ENCODE results near the gene CMTM8.
A peak's percentile ranks its signal among the peaks of the same experiment; 100 is the strongest.

The CMTM8 gene

DNA sequence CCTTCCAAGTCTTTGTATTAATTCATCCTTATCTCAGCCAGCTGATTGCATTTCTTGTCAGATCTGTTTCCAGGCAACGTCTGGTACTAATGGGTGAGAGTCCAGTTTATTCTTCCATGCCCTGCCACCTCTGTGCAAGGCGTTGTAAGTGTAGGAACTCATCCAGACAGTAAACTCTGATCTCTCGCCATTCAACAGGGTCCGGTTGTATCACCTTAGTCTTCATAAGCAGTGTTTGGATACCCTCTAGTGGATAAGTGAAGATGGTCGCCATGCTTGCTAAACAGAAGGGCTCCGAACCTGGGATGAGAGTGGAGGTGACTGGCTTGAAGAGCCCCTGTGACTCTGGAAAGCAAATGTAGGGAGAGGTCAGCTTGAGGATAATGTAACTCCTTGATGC, 101.6 kb downstream of the CMTM8 start:
- H3K4me3 ChIP-seq (ENCODE audit: low read depth, low read length): no peak overlapping the region
- DNase-seq (ENCODE audit: low read depth): peak; percentile 44
- TF ChIP-seq, protein P1, sequence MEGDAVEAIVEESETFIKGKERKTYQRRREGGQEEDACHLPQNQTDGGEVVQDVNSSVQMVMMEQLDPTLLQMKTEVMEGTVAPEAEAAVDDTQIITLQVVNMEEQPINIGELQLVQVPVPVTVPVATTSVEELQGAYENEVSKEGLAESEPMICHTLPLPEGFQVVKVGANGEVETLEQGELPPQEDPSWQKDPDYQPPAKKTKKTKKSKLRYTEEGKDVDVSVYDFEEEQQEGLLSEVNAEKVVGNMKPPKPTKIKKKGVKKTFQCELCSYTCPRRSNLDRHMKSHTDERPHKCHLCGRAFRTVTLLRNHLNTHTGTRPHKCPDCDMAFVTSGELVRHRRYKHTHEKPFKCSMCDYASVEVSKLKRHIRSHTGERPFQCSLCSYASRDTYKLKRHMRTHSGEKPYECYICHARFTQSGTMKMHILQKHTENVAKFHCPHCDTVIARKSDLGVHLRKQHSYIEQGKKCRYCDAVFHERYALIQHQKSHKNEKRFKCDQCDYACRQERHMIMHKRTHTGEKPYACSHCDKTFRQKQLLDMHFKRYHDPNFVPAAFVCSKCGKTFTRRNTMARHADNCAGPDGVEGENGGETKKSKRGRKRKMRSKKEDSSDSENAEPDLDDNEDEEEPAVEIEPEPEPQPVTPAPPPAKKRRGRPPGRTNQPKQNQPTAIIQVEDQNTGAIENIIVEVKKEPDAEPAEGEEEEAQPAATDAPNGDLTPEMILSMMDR (IDR thresholded peaks at IDR 0.05; ENCODE audit: insufficient read depth, low read depth, low read length, missing control alignments): peak; percentile 43

DNA sequence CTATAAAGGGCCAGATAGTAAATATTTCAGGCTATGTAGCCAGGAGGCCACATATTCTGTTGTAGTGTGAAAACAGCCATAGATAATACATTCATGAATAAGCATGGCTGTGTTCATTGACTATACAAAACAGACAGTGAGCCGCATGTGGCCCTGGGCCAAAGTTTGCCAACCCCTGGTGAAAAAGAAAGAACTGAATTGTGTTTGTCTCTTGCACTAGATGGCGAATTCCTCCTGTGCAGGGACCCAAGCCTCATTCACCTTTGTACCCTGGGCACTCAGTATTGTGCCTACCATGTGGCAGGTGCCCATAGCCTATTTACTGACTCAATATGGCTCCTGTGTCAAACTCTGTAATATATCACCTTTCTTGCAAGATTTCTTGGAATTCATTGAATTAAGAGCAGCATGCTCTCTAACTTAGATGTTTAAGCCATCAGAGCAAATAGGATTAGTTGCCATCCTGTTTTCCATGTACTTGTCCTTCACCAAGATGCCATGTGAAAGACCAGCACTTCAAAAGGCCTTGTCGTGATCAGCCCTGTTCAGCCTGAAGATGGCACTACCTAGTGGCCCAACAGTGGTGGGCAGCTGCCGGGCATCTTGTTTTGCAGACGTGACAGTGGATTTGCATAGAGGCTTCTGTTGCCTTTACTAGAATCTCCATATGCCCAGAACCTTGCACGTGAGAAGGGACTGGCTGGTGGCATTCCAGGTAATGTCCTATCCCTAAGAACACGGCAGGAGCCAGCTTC, 102.3 kb downstream of the CMTM8 start:
- TF ChIP-seq, protein P1 (IDR thresholded peaks at IDR 0.05; ENCODE audit: insufficient read depth, low read depth, low read length, missing control alignments): no peak
- DNase-seq (ENCODE audit: low read depth): peak; percentile 17

DNA sequence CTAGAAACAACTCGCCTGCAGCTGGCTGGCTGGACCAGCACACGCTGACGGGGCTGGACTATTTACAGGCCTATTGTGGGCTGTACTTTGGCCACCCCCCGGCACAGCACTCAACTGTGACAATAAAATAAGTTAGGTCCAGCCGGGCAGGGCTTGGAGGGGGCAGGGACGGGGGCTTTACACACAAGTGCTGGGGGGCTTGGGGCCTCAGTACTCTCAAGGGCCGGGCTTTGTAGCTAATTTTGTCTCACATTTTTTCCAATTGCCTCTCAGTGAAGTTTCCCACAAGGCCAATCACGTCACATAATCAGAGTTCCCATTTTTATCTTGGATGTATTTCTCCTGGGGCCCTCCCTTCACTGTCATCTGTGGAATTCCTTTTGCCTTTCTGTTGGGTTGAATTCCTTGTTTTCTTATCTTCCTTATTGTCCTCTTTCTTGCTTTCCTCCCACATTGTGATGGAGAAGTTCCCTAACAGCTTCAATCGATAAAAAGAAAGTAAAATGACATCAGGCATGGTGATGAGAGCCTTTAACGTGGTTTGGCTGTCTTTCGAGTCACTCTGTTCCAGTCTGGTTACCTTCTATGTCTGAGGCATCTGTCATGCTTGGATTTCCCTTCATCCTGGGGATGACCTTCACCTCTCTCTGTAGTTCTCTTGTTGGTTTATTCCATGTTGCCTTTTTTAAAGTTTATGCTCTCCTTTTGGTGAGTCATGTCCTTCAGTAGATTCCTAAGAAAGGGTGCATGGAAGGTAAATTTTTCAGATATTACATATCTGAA, 109.1 kb downstream of the CMTM8 start:
- no peak for DNase-seq (ENCODE audit: low read depth)
- no peak overlapping the region for H3K4me3 ChIP-seq (ENCODE audit: low read depth, low read length)
- TF ChIP-seq, protein P1 (IDR thresholded peaks at IDR 0.05; ENCODE audit: insufficient read depth, low read depth, low read length, missing control alignments): no peak

More for the DNA sequence above, 102.3 kb downstream of the CMTM8 start:
- H3K4me3 ChIP-seq (ENCODE audit: low read depth, low read length): no peak overlapping the region

GRCh38 chr3:32349184-32349583, 110.7 kb downstream of the CMTM8 start:
- DNase-seq (ENCODE audit: low read depth): no peak
- TF ChIP-seq, protein P1 (IDR thresholded peaks at IDR 0.05; ENCODE audit: insufficient read depth, low read depth, low read length, missing control alignments): no peak
- H3K4me3 ChIP-seq (ENCODE audit: low read depth, low read length): no peak overlapping the region

DNA sequence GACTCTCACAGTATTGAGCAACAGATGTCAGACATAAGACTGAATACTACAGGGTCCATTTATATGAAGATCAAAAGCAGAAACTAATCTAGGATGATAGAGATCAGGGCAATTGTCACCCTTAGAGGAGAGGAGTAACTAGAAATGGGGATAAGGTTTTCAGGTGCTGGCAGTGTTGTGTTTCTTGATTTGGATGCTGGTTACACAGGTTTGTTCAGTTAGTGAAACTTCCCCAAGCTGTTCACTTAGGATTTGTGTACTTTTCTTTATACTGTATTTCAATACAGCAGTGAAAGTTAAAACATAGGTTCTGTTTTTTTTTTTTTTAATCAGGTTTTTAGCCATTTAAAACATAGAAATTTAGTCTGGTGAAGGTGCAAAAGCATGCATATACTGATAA, 114.1 kb downstream of the CMTM8 start:
- no peak overlapping the region for H3K4me3 ChIP-seq (ENCODE audit: low read depth, low read length)
- TF ChIP-seq, protein P1 (IDR thresholded peaks at IDR 0.05; ENCODE audit: insufficient read depth, low read depth, low read length, missing control alignments): no peak
- no peak for DNase-seq (ENCODE audit: low read depth)

DNA sequence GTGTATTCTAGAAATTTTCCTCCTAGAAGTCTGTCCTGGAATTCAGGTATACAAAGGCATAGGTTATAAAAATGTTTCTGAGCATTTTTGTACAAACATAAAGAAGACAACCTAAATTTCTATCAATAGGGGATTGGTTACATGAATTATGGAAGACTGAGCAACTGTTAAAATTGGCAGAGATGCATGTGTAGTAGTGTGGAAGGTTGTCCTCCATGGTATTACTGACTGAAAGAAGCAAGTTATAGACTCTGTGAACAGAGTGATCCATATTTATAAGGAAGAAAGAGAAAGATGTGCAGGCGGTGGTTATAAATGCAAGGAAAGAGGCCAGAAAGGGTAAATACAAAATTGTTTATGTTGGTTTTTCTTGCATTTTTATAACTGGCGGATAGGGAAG, 114.9 kb downstream of the CMTM8 start:
- no peak overlapping the region for H3K4me3 ChIP-seq (ENCODE audit: low read depth, low read length)
- DNase-seq (ENCODE audit: low read depth): no peak
- TF ChIP-seq, protein P1 (IDR thresholded peaks at IDR 0.05; ENCODE audit: insufficient read depth, low read depth, low read length, missing control alignments): no peak

Measured in GM12865 (cell line).